ENCODE results near the gene OR2D3.
"Not testable (repeated sequence)": the region's sequence is repeated elsewhere in the genome, so short reads cannot be mapped to it uniquely, and the experiment has no call there.

The OR2D3 gene

DNA sequence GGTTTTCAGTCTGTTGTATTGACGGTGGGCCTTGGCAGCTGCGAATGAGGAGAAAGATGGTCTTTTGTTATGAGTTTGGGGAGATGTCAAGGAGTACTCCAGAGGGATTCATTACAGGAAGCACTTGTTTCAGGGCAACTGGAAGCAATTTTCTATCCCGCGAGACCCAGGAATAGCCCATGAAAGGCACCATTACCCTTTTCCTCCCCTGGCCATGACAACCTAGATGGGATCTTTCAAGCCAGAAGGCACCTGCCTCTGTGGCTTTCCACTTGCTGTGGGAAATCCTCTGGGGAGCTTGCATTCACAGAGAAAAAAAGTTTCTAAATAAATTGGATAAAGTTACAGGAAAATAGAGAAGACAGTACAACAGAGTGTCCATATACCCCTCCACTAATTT, 8.1 kb downstream of the OR2D3 start:
- no peak for DNase-seq

DNA sequence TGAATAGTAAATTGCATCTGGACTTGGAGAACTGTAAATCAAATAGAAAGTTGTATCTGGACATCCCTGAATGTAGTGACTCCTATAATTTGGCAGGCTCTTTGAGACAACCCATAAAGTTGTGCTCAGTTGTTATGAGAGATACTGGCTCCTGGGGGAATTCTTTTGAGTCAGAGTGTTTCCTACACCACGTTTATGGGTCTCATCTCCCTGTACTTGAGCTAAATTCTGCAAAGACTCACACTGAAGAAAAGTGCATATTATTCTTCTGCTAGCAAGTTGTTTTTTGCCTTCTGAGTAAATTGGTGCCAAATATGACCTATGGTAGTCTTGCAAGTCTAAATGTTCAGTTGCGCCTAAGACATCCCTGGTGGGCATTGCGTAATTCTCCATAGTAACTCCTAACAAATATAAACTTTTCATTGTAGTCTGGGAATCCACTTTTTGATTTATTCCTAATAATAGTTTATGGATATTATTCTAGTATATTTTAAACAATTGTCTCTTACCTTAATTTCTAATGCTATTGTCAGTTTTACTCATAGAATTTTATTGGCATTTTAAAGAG, 10.4 kb downstream of the OR2D3 start:
- DNase-seq = no peak

DNA sequence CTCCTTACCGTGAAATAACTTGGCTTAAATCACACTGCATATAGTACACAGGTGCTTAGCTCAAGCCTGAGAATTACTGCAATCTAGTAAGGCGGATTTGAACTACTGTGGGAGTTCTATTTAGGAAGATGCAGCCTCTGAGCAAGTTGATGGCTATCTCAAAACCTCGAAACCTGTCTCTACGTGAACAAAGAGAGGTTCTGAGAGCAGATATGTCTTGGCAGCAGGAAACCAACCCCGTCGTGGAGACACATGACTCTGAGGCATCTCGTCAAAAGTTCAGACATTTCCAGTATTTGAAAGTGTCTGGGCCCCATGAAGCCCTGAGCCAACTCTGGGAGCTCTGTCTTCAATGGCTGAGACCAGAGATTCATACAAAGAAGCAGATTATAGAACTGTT, 11.3 kb downstream of the OR2D3 start:
- no peak for DNase-seq

DNA sequence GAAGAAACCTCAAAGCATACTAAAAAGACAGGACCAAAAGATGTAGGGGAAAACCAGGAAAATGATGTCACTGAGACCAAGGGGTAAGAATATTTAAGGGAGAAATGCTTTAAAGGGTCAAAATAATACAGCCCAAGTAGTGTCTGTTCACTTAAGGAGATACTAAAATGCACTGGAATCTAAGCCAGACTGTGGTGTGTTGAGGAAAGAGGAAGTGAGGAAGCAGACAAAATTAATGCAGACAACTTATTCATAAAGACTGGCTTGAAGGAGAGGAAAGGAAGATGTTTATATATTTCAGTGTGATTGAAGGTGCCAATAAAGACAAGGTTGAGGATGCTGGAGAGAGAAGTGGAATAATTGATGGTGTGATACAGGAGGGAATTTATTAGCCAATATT, 21.2 kb downstream of the OR2D3 start:
- DNase-seq = no peak

DNA sequence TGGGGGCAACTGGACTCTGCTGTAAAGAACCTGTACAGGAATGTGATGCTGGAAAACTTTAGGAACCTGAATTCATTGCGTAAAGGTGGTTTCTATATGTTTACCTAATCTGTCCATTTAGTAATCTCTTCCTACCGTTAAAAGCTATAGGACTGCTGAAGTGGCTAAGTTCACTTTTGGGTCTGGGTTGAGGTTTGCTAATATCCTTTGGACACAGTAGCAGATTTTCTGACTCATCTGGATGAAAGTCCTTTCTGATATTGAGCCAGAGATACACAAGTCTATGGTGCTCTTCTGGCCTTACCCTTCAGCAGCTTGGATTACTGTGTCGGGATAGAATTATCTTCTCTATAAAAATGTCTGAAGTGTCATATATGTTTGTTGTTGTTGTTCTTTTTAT, 22.3 kb downstream of the OR2D3 start:
- no peak for DNase-seq

DNA sequence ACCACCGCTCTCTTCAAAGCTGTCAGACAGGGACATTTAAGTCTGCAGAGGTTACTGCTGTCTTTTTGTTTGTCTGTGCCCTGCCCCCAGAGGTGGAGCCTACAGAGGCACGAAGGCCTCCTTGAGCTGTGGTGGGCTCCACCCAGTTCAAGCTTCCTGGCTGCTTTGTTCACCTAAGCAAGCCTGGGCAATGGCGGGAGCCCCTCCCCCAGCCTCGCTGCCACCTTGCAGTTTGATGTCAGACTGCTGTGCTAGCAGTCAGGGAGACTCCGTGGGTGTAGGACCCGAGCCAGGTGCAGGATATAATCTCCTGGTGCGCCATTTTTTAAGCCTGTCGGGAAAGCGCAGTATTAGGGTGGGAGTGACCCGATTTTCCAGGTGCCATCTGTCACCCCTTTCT, 33.4 kb downstream of the OR2D3 start:
- not testable (repeated sequence) for DNase-seq

DNA sequence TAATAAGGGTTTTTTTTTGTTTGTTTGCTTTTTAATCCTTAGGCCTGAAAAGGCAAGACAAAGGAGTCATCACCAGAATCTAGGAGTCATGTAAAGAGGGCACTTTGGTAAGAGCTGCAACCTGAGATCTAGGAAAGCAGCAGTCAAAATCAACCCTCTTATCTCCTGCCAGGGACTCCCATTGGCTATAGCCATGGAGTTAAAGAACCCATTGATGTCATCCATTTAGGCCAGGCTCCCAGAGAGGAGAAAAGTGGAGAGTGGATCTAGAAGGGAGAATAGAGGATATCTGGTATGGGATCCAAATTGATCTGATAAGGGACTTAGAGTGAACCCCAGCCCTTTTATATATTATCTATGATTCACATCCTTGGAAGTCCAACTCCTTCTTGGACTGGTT, 41.3 kb downstream of the OR2D3 start:
- no peak for DNase-seq

DNA sequence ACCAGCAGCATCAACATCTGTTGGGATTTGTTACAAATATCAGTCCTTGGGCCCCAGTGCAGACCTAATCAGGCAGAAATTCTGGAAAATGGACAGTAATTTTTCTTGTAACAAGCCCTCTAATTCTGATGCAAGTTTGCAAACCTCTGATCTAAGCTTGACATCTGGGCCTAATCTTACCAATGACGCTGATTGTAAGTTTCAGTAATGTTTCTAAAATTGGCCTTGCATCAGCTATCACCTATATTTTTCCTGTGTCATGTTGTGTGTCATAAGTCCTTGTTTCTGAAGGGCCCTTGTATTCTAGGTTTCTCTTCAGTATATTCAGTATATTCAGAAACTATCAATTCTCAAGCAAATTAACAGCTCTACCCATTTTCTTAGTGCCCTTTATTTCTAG, 41.9 kb downstream of the OR2D3 start:
- DNase-seq = no peak

DNA sequence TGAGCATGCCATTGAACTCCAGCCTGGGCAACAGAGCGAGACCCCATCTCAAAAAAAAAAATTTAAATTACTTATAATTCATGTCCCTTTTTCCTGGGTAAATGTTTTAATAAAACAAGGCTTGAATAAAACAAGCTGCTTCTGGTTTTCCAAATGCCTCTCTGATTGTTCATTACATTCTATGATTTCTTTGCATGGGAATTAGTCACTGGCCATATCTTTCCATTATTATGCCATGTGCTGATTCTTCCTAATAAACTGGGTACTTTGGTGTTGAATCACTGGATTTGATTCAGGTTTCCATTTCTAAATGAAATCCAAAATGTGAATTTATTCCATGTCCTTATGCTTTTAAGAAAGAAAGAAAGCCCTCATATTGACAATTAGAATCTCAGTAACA, 48.0 kb downstream of the OR2D3 start:
- DNase-seq = no peak

DNA sequence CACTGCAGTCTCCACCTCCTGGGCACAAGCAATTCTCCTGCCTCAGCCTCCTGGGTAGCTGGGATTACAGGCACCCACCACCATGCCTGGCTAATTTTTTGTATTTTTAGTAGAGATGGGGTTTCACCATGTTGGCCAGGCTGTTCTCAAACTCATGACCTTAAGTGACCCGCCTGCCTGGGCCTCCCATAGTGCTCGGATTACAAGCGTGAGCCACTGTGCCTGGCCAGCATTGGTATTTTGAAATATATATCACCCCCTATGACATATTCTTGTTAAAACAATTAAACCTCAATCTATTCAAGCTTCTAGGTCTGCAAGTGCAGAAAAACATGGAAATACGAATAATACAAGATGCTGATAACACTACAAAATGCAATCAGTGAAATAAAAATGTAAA, 49.1 kb downstream of the OR2D3 start:
- not testable (repeated sequence) for DNase-seq
